ENCODE data around the gene NDUFA1. TPM values are rescaled to one million over a fixed set of nuclear protein-coding genes. Genes with fewer than 3 reads are reported as not detected.

Gene NDUFA1
- total and polyA plus RNA-seq, 2 of the 13 experiments (the other 11 are each of a cell fraction or from before 2014, with no cell fraction given), result 150 to 167 TPM

DNA sequence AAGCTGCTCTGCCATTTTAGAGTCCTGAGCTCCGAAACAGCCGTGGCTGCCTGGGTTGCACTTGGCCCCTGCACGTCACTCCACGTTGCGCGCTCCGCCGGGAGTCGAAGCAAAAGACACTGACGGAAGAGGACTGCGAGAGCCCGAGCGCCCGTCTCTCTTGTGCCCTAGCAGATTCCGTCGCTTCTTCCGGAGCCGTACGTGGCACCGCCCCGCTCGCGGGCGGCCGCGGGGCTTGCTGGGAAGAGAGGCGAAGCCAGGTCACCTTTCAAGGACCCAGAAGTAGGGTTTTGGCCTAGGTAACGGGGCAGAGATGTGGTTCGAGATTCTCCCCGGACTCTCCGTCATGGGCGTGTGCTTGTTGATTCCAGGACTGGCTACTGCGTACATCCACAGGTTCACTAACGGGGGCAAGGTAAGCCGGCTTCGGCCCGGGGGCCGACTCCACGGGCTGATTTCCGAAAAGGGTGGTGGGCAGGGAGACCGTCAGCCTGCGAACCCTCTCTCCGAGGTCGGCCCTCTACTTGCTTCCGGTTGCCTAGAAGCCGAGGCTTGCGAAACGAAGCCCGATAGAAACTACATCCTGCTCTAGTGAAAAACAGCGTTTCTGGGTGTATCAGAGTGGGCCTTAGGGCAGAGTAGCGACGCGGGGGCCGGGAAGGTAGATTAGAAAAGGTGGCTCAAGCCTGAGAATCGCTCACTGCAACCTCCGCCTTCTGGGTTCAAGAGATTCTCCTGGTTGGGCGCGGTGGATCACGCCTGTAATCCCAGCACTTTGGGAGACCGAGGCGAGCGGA lies at the start of gene NDUFA1, which contains the start of gene RNF113A (continued):
- TF ChIP-seq TRIM24 (CRISPR knock-in tag; IDR thresholded peaks at IDR 0.05) (no peak), ZNF430 (CRISPR knock-in tag; IDR thresholded peaks at IDR 0.05) (0 out of 2 replicates have a peak, but pooled peaks have one; percentile 20), ZNF460 (CRISPR knock-in tag; IDR thresholded peaks at IDR 0.05; ENCODE audit: borderline replicate concordance) (no peak; the same call in 1 of the 2 replicates), FOXK1 (CRISPR knock-in tag; IDR thresholded peaks at IDR 0.05; ENCODE audit: borderline replicate concordance, low read depth) (no peak), GABPA (IDR thresholded peaks at IDR 0.05; ENCODE audit: low read depth, low read length) (peak; percentile 54), GABPA (CRISPR knock-in tag; IDR thresholded peaks at IDR 0.05; ENCODE audit: low read depth) (peak; percentile 85), WIZ (CRISPR knock-in tag; IDR thresholded peaks at IDR 0.05) (no peak), ZNF569 (CRISPR knock-in tag; IDR thresholded peaks at IDR 0.05; ENCODE audit: borderline replicate concordance) (no peak), HNRNPK (IDR thresholded peaks at IDR 0.05; ENCODE audit: low read depth, low read length, poor library complexity, severe bottlenecking) (no peak), THAP11 (CRISPR knock-in tag; IDR thresholded peaks at IDR 0.05) (peak; percentile 89)
- TF ChIP-seq, protein P1, sequence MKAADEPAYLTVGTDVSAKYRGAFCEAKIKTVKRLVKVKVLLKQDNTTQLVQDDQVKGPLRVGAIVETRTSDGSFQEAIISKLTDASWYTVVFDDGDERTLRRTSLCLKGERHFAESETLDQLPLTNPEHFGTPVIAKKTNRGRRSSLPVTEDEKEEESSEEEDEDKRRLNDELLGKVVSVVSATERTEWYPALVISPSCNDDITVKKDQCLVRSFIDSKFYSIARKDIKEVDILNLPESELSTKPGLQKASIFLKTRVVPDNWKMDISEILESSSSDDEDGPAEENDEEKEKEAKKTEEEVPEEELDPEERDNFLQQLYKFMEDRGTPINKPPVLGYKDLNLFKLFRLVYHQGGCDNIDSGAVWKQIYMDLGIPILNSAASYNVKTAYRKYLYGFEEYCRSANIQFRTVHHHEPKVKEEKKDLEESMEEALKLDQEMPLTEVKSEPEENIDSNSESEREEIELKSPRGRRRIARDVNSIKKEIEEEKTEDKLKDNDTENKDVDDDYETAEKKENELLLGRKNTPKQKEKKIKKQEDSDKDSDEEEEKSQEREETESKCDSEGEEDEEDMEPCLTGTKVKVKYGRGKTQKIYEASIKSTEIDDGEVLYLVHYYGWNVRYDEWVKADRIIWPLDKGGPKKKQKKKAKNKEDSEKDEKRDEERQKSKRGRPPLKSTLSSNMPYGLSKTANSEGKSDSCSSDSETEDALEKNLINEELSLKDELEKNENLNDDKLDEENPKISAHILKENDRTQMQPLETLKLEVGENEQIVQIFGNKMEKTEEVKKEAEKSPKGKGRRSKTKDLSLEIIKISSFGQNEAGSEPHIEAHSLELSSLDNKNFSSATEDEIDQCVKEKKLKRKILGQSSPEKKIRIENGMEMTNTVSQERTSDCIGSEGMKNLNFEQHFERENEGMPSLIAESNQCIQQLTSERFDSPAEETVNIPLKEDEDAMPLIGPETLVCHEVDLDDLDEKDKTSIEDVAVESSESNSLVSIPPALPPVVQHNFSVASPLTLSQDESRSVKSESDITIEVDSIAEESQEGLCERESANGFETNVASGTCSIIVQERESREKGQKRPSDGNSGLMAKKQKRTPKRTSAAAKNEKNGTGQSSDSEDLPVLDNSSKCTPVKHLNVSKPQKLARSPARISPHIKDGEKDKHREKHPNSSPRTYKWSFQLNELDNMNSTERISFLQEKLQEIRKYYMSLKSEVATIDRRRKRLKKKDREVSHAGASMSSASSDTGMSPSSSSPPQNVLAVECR (CRISPR knock-in tag; IDR thresholded peaks at IDR 0.05; ENCODE audit: borderline replicate concordance), result peak; percentile 77; the same call in 1 of the 2 replicates
- TF ChIP-seq, protein P2, sequence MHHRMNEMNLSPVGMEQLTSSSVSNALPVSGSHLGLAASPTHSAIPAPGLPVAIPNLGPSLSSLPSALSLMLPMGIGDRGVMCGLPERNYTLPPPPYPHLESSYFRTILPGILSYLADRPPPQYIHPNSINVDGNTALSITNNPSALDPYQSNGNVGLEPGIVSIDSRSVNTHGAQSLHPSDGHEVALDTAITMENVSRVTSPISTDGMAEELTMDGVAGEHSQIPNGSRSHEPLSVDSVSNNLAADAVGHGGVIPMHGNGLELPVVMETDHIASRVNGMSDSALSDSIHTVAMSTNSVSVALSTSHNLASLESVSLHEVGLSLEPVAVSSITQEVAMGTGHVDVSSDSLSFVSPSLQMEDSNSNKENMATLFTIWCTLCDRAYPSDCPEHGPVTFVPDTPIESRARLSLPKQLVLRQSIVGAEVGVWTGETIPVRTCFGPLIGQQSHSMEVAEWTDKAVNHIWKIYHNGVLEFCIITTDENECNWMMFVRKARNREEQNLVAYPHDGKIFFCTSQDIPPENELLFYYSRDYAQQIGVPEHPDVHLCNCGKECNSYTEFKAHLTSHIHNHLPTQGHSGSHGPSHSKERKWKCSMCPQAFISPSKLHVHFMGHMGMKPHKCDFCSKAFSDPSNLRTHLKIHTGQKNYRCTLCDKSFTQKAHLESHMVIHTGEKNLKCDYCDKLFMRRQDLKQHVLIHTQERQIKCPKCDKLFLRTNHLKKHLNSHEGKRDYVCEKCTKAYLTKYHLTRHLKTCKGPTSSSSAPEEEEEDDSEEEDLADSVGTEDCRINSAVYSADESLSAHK (CRISPR knock-in tag; IDR thresholded peaks at IDR 0.05; ENCODE audit: borderline replicate concordance), result no peak
- TF ChIP-seq, protein P3, sequence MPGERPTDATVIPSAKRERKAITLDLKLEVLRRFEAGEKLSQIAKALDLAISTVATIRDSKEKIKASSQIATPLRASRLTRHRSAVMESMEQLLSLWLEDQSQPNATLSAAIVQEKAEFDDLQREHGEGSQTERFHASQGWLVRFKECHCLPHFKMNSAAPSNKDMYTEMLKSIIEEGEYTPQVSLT (CRISPR knock-in tag; IDR thresholded peaks at IDR 0.05; ENCODE audit: borderline replicate concordance, low read depth), result no peak
- TF ChIP-seq, protein P4, sequence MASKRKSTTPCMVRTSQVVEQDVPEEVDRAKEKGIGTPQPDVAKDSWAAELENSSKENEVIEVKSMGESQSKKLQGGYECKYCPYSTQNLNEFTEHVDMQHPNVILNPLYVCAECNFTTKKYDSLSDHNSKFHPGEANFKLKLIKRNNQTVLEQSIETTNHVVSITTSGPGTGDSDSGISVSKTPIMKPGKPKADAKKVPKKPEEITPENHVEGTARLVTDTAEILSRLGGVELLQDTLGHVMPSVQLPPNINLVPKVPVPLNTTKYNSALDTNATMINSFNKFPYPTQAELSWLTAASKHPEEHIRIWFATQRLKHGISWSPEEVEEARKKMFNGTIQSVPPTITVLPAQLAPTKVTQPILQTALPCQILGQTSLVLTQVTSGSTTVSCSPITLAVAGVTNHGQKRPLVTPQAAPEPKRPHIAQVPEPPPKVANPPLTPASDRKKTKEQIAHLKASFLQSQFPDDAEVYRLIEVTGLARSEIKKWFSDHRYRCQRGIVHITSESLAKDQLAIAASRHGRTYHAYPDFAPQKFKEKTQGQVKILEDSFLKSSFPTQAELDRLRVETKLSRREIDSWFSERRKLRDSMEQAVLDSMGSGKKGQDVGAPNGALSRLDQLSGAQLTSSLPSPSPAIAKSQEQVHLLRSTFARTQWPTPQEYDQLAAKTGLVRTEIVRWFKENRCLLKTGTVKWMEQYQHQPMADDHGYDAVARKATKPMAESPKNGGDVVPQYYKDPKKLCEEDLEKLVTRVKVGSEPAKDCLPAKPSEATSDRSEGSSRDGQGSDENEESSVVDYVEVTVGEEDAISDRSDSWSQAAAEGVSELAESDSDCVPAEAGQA (IDR thresholded peaks at IDR 0.05; ENCODE audit: low read depth), result peak; percentile 63
- TF ChIP-seq, protein P4 (CRISPR knock-in tag; IDR thresholded peaks at IDR 0.05; ENCODE audit: borderline replicate concordance), result peak; percentile 72; the same call in 1 of the 2 replicates

Measured in HepG2 (cell line).